Common myeloid progenitor, CD34-positive (primary cell): ENCODE data around the gene HACD4.
A peak's percentile ranks its signal among the peaks of the same experiment; 100 is the strongest.

Experiments used
- CTCF ChIA-PET: fragments of 350-600 bp; sonication (Branson Sonifier 250); formaldehyde crosslinking; loops from one replicate; lab custom pipeline; 2021; ENCODE audit warnings: antibody characterized with exemption; lab: Charles Lee
- POLR2A ChIA-PET: fragments of 350-600 bp; sonication (Branson Sonifier 250); formaldehyde crosslinking; loops from one replicate; lab custom pipeline; 2021; ENCODE audit warnings: antibody characterized with exemption; lab: Charles Lee
- DNase-seq, 3 donors: peaks; one replicate each; pipeline versions ENCODE4 v3.0.0 to v3.0.0-alpha.2; 2013
- H3K27ac ChIP-seq, 2 experiments: 1 replicate in 1 of 2; 2 replicates in 1 of 2; pipeline ENCODE4 v1.7.0; 2013; ENCODE audit warnings: inconsistent platforms in 2 of 2, low read length in 2 of 2, mild to moderate bottlenecking in 2 of 2, low read depth in 1 of 2, moderate library complexity in 1 of 2; ENCODE audit not compliant: severe bottlenecking in 2 of 2, insufficient read depth in 1 of 2, poor library complexity in 1 of 2
- H3K27me3 ChIP-seq, 5 experiments: replicated peaks in 2 of 5; 1 replicate in 3 of 5; 2 replicates in 2 of 5; pipeline versions ENCODE4 v1.6.1 to v1.7.0; 2013; ENCODE audit warnings: low read length in 4 of 5, mild to moderate bottlenecking in 2 of 5, moderate library complexity in 2 of 5, inconsistent platforms in 1 of 5; ENCODE audit not compliant: insufficient read depth in 5 of 5, control insufficient read depth in 4 of 5
- H3K36me3 ChIP-seq, 4 experiments: 1 replicate in 2 of 4; 2 replicates in 2 of 4; pipeline versions ENCODE4 v1.6.1 to v1.7.0; 2013; ENCODE audit warnings: low read length in 3 of 4, control low read depth in 1 of 4, mild to moderate bottlenecking in 1 of 4; ENCODE audit not compliant: control insufficient read depth in 4 of 4, insufficient read depth in 4 of 4
- H3K4me1 ChIP-seq, 4 experiments: 1 replicate in 3 of 4; 2 replicates in 1 of 4; pipeline versions ENCODE4 v1.6.1 to v1.7.1; 2013; ENCODE audit warnings: low read length in 3 of 4, mild to moderate bottlenecking in 3 of 4, control low read depth in 1 of 4, inconsistent platforms in 1 of 4, moderate library complexity in 1 of 4; ENCODE audit not compliant: control insufficient read depth in 4 of 4, insufficient read depth in 4 of 4; ENCODE audit errors: control extremely low read depth in 1 of 4
- H3K4me3 ChIP-seq, 7 experiments: 1 replicate in 4 of 7; 2 replicates in 3 of 7; pipeline versions ENCODE4 v1.5.1 to v1.7.0; 2013; ENCODE audit warnings: mild to moderate bottlenecking in 7 of 7, low read length in 6 of 7, moderate library complexity in 6 of 7, inconsistent platforms in 2 of 7, low read depth in 2 of 7, control low read depth in 1 of 7; ENCODE audit not compliant: insufficient read depth in 4 of 7, control insufficient read depth in 1 of 7; ENCODE audit errors: extremely low read depth in 1 of 7
- H3K9me3 ChIP-seq, 5 experiments: 1 replicate in 4 of 5; 2 replicates in 1 of 5; pipeline versions ENCODE4 v1.6.1 to v1.7.1; 2013; ENCODE audit warnings: low read length in 4 of 5, mild to moderate bottlenecking in 2 of 5, inconsistent platforms in 1 of 5, low read depth in 1 of 5, moderate library complexity in 1 of 5; ENCODE audit not compliant: control insufficient read depth in 4 of 5, insufficient read depth in 2 of 5; ENCODE audit errors: control extremely low read depth in 1 of 5
- WGBS: methylation state at CpG from one replicate; pipeline ENCODE4 v1.1.5; 2013; ENCODE audit not compliant: insufficient coverage; 5-methylcytosine and 5-hydroxymethylcytosine counted together

The HACD4 gene

DNA sequence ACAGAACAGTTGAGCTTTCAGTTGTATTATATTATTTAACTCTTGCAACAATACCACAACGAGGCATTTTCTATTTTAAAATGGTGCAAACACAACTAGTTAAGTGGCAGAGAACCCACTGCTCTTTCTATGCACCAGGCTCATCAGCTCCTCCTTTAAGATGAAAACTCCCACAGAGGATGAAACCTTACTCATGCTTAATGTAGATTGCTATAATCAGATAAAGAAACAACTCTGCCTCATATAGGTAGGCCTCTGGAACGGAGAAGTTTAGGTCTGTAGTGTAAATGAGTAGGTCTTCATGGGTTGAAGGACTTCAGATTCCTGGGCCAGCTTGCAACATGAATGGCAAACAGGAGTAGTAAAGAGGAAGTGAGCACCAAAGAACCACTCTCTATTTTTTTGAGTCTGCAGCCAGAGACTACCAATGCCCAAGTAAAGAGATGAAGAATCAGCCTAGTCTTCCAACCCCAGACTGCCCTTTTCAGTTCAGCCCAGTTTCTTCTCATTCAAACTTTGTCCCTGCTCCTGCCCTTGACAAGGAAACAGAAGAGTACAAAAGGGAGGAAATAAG lies 33.9 kb downstream of the HACD4 start:
- Histone ChIP-seq H3K4me3 (no peak overlapping the region), H3K27ac (no peak overlapping the region), H3K27me3 (no peaks in the 10 kb centered on the region), H3K36me3 (peaks cover 6 to 40% (median 32%) of the 10 kb centered on the region in 4 experiments), H3K9me3 (peaks cover 0 to 4% (median 1%) of the 10 kb centered on the region in 5 experiments), H3K4me1 (no peaks in the 10 kb centered on the region)
- DNase-seq: no peak
- CTCF ChIA-PET: interaction anchor here (1.8 kb wide), 1 partner anchor 9 kb away, joined by 8 read pairs; no protein-coding TSS in a partner anchor
- POLR2A ChIA-PET: no interaction called here
- no CpG with 5 or more reads among the region's 2 CpGs for whole genome bisulfite sequencing

DNA sequence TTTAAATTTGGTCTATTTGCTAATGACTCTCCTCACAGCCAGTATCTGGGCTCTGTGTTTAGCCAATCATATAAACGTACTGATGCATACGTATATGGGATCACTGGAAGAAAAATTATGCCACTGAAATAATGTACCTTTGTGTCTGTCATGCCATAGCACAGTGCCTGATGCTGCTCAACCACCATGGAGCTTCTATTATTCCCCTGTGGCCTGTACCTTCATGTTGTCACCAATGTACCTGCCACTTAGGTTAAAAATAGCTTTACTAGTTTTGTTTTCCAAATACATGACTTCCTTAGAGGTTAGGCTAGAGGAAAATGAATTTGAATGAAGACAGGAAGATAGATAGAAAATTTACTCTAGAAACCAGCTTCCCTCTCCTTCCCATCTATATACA lies 34.6 kb downstream of the HACD4 start:
- Histone ChIP-seq H3K36me3 (peaks cover 6 to 43% (median 30%) of the 10 kb centered on the region in 4 experiments), H3K27ac (no peak overlapping the region), H3K4me1 (no peaks in the 10 kb centered on the region), H3K4me3 (no peak overlapping the region), H3K27me3 (no peaks in the 10 kb centered on the region), H3K9me3 (peaks cover 0 to 4% (median 0%) of the 10 kb centered on the region in 5 experiments)
- ChIA-PET CTCF (interaction anchor here (1.8 kb wide), 1 partner anchor 10 kb away, joined by 8 read pairs; no protein-coding TSS in a partner anchor), POLR2A (no interaction called here)
- 100% methylated on average over 2 of the region's 2 CpGs for WGBS
- no peak for DNase-seq

DNA sequence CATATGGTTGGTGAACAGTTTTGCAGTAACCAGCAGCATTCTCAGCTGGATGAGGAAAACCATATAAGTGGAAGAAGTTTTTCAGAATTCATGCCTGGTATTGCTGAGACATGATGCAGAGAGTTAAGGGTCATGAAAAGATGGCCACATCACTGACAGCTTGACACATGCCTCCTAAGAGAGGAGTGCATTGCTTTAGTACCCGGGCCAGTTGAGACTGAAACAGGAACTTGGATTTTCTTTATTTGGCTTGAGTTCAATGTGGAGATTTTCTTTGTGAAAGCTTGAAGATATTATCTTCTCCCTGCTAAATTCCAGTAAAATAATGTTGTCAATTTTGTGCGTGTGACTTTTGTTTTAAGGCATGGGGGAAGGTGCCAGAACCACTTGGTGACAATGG lies 35.8 kb downstream of the HACD4 start:
- ChIA-PET CTCF (no interaction called here), POLR2A (no interaction called here)
- peaks cover 0 to under 1% (median 0%) of the 10 kb centered on the region in 5 experiments for H3K9me3 ChIP-seq
- H3K27me3 ChIP-seq: no peaks in the 10 kb centered on the region
- peaks cover 0 to 11% (median 2%) of the 10 kb centered on the region in 4 experiments for H3K4me1 ChIP-seq
- no peak overlapping the region for H3K4me3 ChIP-seq
- DNase-seq: no peak
- no CpG with 5 or more reads among the region's 2 CpGs for WGBS
- H3K27ac ChIP-seq: no peak overlapping the region
- H3K36me3 ChIP-seq: peaks cover 2 to 40% (median 25%) of the 10 kb centered on the region in 4 experiments

DNA sequence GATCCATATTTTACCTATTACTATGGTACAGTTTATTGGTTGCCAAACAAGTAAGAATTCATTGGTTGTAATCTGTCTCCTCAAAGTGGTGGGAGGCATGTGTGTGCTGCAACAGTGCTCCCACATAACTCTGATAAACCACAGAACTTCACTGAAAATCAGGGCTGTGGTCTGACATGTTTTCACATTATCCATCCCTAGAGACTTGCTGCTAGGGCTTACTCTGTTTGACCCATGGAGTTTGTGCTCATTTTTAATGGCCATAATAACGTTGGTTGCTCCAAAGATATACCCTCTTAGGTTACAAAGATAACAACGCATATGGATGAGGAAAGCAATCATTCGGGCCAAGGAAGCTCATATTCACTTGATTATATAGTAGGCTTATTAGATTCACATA lies 37.0 kb downstream of the HACD4 start:
- DNase-seq: no peak
- peaks cover 2 to 22% (median 8%) of the 10 kb centered on the region in 4 experiments for H3K4me1 ChIP-seq
- peaks cover 0 to 2% (median 0%) of the 10 kb centered on the region in 5 experiments for H3K9me3 ChIP-seq
- 100% methylated on average over 1 of the region's 3 CpGs for WGBS
- POLR2A ChIA-PET: no interaction called here
- peaks cover 2 to 43% (median 23%) of the 10 kb centered on the region in 4 experiments for H3K36me3 ChIP-seq
- CTCF ChIA-PET: no interaction called here
- no peak overlapping the region for H3K4me3 ChIP-seq
- H3K27me3 ChIP-seq: no peaks in the 10 kb centered on the region
- no peak overlapping the region for H3K27ac ChIP-seq

DNA sequence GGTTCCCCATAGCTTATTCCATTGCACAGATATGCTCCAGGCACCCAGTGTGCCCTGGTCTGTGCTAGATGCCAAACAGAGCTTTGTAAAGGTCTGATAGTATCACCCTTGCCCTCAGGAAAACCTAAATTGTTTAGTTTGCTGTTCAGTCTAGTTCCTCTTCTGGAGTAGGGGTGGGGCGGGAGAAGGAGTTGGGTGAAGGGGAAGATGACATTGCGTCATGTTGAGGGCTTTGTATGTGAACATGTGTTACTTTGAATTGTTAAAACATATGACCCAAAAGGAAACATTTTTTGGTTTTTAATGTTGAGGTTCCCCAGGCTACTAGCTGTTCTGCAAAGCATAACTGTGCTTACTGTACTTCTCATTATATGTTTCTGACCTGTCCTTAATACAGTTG lies 40.6 kb downstream of the HACD4 start:
- ChIA-PET POLR2A (no interaction called here), CTCF (interaction anchor here (0.6 kb wide), 1 partner anchor 9 kb away, joined by 3 read pairs; no protein-coding TSS in a partner anchor)
- Histone ChIP-seq H3K9me3 (peaks cover 0 to 2% (median 0%) of the 10 kb centered on the region in 5 experiments), H3K27me3 (no peaks in the 10 kb centered on the region), H3K27ac (no peak overlapping the region), H3K4me3 (no peak overlapping the region), H3K36me3 (peaks cover 2 to 54% (median 20%) of the 10 kb centered on the region in 4 experiments), H3K4me1 (peaks cover 2 to 22% (median 8%) of the 10 kb centered on the region in 4 experiments)
- WGBS: 8% methylated on average over 2 of the region's 2 CpGs
- peak; percentile 49 to 90 (median 87) for DNase-seq

DNA sequence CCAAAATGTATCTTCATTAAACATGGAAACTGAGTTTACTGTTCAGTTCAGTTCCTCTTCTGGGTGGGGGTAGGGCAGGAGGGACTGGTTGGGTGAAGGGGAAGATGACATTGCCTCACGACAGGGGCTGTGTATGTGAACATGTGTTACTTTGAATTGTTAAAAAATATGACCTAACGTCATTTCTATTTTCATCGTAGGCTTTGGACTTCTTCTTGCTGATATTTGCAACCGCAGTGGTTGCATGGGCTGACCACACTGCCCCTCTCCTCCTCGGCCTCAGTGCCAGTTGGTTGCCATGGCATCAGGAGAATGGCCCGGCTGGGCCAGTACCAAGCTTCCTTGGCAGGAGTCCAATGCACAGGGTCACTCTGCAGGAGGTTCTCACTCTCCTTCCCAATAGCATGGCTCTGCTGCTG lies 41.5 kb downstream of the HACD4 start:
- POLR2A ChIA-PET: interaction anchor here (0.5 kb wide), 1 partner anchor 21 kb away, joined by 3 read pairs; no protein-coding TSS in a partner anchor
- peaks cover 0 to 2% (median 0%) of the 10 kb centered on the region in 5 experiments for H3K9me3 ChIP-seq
- CTCF ChIA-PET: no interaction called here
- DNase-seq: no peak
- H3K27ac ChIP-seq: no peak overlapping the region
- H3K4me1 ChIP-seq: peaks cover 2 to 22% (median 8%) of the 10 kb centered on the region in 4 experiments
- peaks cover 0 to 51% (median 14%) of the 10 kb centered on the region in 4 experiments for H3K36me3 ChIP-seq
- WGBS: 96% methylated on average over 3 of the region's 6 CpGs
- H3K27me3 ChIP-seq: no peaks in the 10 kb centered on the region
- H3K4me3 ChIP-seq: no peak overlapping the region

DNA sequence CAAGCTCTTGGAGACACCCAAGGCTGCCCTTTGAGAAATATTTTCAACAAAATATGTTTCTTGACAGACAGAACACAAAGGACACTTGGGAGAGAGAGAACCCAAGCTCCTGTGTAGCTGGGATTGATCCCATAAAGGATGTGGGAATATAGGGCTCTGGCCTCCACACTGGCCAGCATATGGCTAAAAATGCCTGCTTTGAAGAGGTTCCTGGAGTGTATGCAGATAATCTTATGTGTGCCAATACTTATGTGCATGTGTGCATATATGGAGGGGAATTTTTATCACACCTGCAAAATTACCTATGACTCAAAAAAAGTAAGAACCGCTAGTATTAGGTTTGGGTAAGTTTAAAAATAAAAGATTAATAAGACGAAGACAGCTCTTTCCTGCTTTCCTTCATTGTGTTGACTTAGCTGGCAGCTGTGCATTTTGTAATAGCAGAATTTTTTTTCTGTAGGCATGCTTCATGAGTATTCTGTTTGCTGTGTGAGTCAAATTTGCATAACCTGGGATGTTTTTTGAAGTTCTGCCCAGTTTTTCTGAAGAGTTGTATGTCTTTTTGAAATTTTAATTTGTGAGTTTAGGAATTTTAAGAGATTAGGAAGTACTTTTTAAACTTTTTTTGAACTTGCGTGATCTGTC lies 42.6 kb downstream of the HACD4 start:
- Histone ChIP-seq H3K27ac (no peak overlapping the region), H3K9me3 (peaks cover 0 to 2% (median 0%) of the 10 kb centered on the region in 5 experiments), H3K4me3 (no peak overlapping the region), H3K36me3 (peaks cover 0 to 41% (median 11%) of the 10 kb centered on the region in 4 experiments), H3K4me1 (peaks cover 2 to 22% (median 8%) of the 10 kb centered on the region in 4 experiments), H3K27me3 (no peaks in the 10 kb centered on the region)
- ChIA-PET CTCF (no interaction called here), POLR2A (no interaction called here)
- WGBS: 80% methylated on average over 1 of the region's 3 CpGs
- DNase-seq: no peak
